ENCODE results near the gene MBP. TPM values are rescaled to one million over a fixed set of nuclear protein-coding genes. Genes with fewer than 3 reads are reported as not detected.

MBP gene
- total and polyA plus RNA-seq, 2 donors (not counting 3 experiments of a cell fraction or from before 2014, with no cell fraction given) = 1.7 to 2.3 TPM

- no peak overlapping the region for H3K9ac ChIP-seq (replicated peaks; ENCODE audit: extremely low read depth, insufficient read depth, low read length)
- H2AFZ ChIP-seq (ENCODE audit: low read depth, low read length) = no peak overlapping the region
- dilution Hi-C loops (cut with MboI; ENCODE audit: extremely low pct_ligation_motif_present, low sequenced_read_pairs) = no loop called here
- no peaks in the 10 kb centered on the region for H4K20me1 ChIP-seq (replicated peaks; ENCODE audit: control insufficient read depth, extremely low read depth, insufficient read depth, low read length)
- ChIA-PET CTCF (interaction anchor here (1.2 kb wide), 1 partner anchor 9 kb away, joined by 3 read pairs; no protein-coding TSS in a partner anchor), POLR2A (no interaction called here)
- intact Hi-C loops (cut with micrococcal nuclease) = no loop called here
- H3K4me3 ChIP-seq (replicated peaks in 1 of 3; ENCODE audit: insufficient read depth in 1 of 3, low read depth in 1 of 3, low read length in 3 of 3) = no peak overlapping the region
- H3K9me1 ChIP-seq (replicated peaks; ENCODE audit: control insufficient read depth, extremely low read depth, insufficient read depth, low read length) = no peaks in the 10 kb centered on the region
- H3K79me2 ChIP-seq (ENCODE audit: control insufficient read depth, insufficient read depth, low read length) = no peaks in the 10 kb centered on the region
- no peaks in the 10 kb centered on the region for H3K36me3 ChIP-seq (ENCODE audit: control insufficient read depth in 2 of 2, extremely low read depth in 1 of 2, insufficient read depth in 2 of 2, low read length in 2 of 2)
- H3K4me2 ChIP-seq (ENCODE audit: insufficient read depth, low read length) = no peak overlapping the region
- no peaks in the 10 kb centered on the region for H3K9me3 ChIP-seq (replicated peaks; ENCODE audit: control insufficient read depth, insufficient read depth, low read length)
- no peak for DNase-seq (ENCODE audit: low read depth, low spot score)
- peaks cover 16% of the 10 kb centered on the region for H3K4me1 ChIP-seq (ENCODE audit: control insufficient read depth, extremely low read depth, insufficient read depth, low read length)
- FAIRE-seq = no peak
- no TSS peak for BruUV-seq (replicated peaks)
- no peak overlapping the region for H3K27ac ChIP-seq (ENCODE audit: insufficient read depth, low read depth, low read length)
- TF ChIP-seq GATA2 (IDR thresholded peaks at IDR 0.05; ENCODE audit: insufficient read depth, insufficient read length, low read depth, low read length) (no peak), MYC (IDR thresholded peaks at IDR 0.05; ENCODE audit: low read depth, low read length) (no peak), CTCF (IDR thresholded peaks at IDR 0.05; ENCODE audit: extremely low read depth in 1 of 2, insufficient read depth in 1 of 2, low read depth in 1 of 2, low read length in 2 of 2) (no peak), POLR2A (IDR thresholded peaks at IDR 0.05; ENCODE audit: low read depth, low read length) (no peak), POLR2AphosphoS5 (IDR thresholded peaks at IDR 0.05; ENCODE audit: insufficient read depth, low read depth, low read length) (no peak), JUN (IDR thresholded peaks at IDR 0.05; ENCODE audit: borderline replicate concordance, insufficient read depth, insufficient read length, low read depth) (no peak), MAX (IDR thresholded peaks at IDR 0.05; ENCODE audit: insufficient read depth, insufficient read length) (no peak), FOS (IDR thresholded peaks at IDR 0.05; ENCODE audit: borderline replicate concordance, insufficient read depth, low read length) (no peak), EZH2 (IDR thresholded peaks at IDR 0.05; ENCODE audit: borderline replicate concordance, low read depth, low read length, severe bottlenecking) (no peak)
- no peaks in the 10 kb centered on the region for H3K27me3 ChIP-seq (ENCODE audit: control insufficient read depth in 2 of 2, insufficient read depth in 2 of 2, low read length in 2 of 2)
Observed at GRCh38 chr18:77110400-77110799, 22.2 kb downstream of the MBP start.

Data from endothelial cell of umbilical vein (primary cell).